ENCODE measurements around the gene USP7. TPM values are rescaled to one million over a fixed set of nuclear protein-coding genes. Genes with fewer than 3 reads are reported as not detected.
"Not testable (repeated sequence)": the region's sequence is repeated elsewhere in the genome, so short reads cannot be mapped to it uniquely, and the experiment has no call there.

USP7 gene
- total RNA-seq, 1 donor from 2014 or later = 188 TPM

- intact Hi-C loops (cut with micrococcal nuclease) = no loop called here
Measured at GRCh38 chr16:8849411-8850011, 114.2 kb downstream of the USP7 start.

DNA sequence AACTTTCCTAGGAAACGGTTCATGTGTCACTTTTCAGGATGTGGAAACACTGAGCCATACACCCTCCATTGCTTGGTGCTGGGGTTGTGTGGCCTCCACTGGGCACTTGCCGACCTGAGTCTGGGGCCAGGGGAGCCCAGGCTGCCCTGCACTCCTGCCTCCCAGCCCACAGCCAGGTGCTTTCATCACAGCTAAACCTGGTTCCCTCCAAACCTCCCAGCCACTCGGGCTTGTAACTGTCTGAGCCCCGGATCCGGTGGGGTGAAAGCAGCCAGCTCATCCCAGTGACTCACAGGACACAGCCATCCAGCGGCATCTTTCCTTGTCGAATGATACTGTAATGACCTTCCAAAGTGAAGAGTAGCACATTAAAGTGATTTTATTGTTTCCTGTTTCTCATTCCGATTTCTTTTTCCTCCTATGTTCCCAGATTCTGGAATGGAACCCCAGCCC lies 114.7 kb downstream of the USP7 start:
- Mint-ChIP-seq H3K36me3 (ENCODE audit: low read depth) (peaks cover 24% of the 10 kb centered on the region), H3K9me3 (no peaks in the 10 kb centered on the region), H3K27me3 (ENCODE audit: insufficient read depth) (no peaks in the 10 kb centered on the region), H3K4me1 (ENCODE audit: low read depth) (peaks cover 18% of the 10 kb centered on the region), H3K27ac (no peak overlapping the region), H3K4me3 (no peak overlapping the region)
- DNase-seq (ENCODE audit: low spot score) = no peak
- intact Hi-C loops (cut with micrococcal nuclease) = no loop called here

More at GRCh38 chr16:8849411-8850011, 114.2 kb downstream of the USP7 start:
- H3K27ac Mint-ChIP-seq = no peak overlapping the region
- no peaks in the 10 kb centered on the region for H3K27me3 Mint-ChIP-seq (ENCODE audit: insufficient read depth)
- H3K9me3 Mint-ChIP-seq = no peaks in the 10 kb centered on the region
- H3K4me1 Mint-ChIP-seq (ENCODE audit: low read depth) = peaks cover 18% of the 10 kb centered on the region
- H3K4me3 Mint-ChIP-seq = no peak overlapping the region
- DNase-seq (ENCODE audit: low spot score) = no peak
- H3K36me3 Mint-ChIP-seq (ENCODE audit: low read depth) = peaks cover 24% of the 10 kb centered on the region

- intact Hi-C loops (cut with micrococcal nuclease) = no loop called here
- Mint-ChIP-seq H3K27me3 (ENCODE audit: insufficient read depth) (no peaks in the 10 kb centered on the region), H3K4me1 (ENCODE audit: low read depth) (peaks cover 18% of the 10 kb centered on the region), H3K27ac (no peak overlapping the region), H3K9me3 (no peaks in the 10 kb centered on the region), H3K4me3 (no peak overlapping the region), H3K36me3 (ENCODE audit: low read depth) (peaks cover 24% of the 10 kb centered on the region)
- no peak for DNase-seq (ENCODE audit: low spot score)
Measured at GRCh38 chr16:8848231-8848938, 115.3 kb downstream of the USP7 start.

GRCh38 chr16:8847623-8848022 lies 116.1 kb downstream of the USP7 start:
- Mint-ChIP-seq H3K27me3 (ENCODE audit: insufficient read depth) (no peaks in the 10 kb centered on the region), H3K4me3 (no peak overlapping the region), H3K27ac (no peak overlapping the region), H3K9me3 (no peaks in the 10 kb centered on the region), H3K4me1 (ENCODE audit: low read depth) (peaks cover 18% of the 10 kb centered on the region), H3K36me3 (ENCODE audit: low read depth) (peaks cover 19% of the 10 kb centered on the region)
- intact Hi-C loops (cut with micrococcal nuclease) = no loop called here
- no peak for DNase-seq (ENCODE audit: low spot score)

- Mint-ChIP-seq H3K9me3 (no peaks in the 10 kb centered on the region), H3K36me3 (ENCODE audit: low read depth) (peaks cover 19% of the 10 kb centered on the region), H3K4me3 (no peak overlapping the region), H3K4me1 (ENCODE audit: low read depth) (peaks cover 18% of the 10 kb centered on the region), H3K27me3 (ENCODE audit: insufficient read depth) (no peaks in the 10 kb centered on the region), H3K27ac (no peak overlapping the region)
- intact Hi-C loops (cut with micrococcal nuclease) = no loop called here
- DNase-seq (ENCODE audit: low spot score) = no peak
Measured at GRCh38 chr16:8847145-8847544, 116.6 kb downstream of the USP7 start.

DNA sequence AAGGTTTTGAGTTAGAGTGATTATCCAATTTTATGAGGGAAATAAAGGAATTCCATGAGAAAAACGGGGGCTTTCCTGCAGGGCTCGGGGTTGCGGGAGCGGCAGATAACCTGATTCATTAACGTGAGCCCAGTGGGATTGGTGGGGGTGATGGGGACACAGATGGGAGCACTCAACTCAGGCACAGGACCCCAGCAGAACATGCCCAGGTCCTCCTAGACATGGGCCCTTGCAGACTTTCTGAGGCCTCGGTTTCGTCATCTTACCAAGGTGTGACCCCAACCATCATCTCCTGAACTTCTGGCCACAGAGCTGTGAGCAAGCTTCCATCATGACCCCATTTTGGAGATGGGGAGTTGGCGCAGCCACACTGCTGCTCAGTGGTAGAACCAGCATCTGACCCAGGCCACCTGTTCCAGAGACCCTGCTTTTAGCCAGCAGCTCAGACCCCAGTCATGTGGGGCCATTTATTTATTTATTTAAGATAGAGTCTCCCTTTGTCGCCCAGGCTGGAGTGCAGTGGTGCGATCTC lies 117.2 kb downstream of the USP7 start:
- Mint-ChIP-seq H3K9me3 (no peaks in the 10 kb centered on the region), H3K4me3 (no peak overlapping the region), H3K27me3 (ENCODE audit: insufficient read depth) (no peaks in the 10 kb centered on the region), H3K36me3 (ENCODE audit: low read depth) (peaks cover 16% of the 10 kb centered on the region), H3K27ac (no peak overlapping the region), H3K4me1 (ENCODE audit: low read depth) (peaks cover 17% of the 10 kb centered on the region)
- intact Hi-C loops (cut with micrococcal nuclease) = no loop called here
- DNase-seq (ENCODE audit: low spot score) = no peak

DNA sequence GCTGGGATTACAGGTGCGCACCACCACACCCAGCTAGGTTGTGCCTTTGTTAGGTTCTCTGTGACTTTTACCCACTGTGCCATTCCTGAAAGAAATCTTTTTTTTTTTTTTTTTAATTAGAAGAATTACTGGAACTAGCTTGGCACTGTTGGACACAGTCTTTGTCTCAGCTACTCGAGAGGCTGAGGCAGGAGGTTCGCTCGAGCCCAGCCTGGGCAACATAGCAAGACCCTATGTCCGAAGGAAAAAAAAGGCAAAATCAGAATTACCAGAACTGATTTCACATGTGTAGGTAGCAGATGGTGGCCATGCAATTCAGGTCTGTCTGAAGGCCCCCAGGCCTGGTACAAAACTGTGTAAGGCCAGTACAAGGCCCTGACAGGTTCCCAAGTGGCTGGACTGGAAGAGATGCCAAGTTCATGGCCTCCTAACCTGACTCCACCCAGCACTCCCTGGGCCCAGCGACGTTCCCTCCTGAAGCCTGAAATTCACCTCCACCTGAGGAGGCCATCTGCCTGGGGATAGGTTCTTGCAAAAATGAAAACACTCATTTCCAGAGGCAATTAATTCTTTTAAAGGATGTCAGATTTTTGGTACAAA lies 117.9 kb downstream of the USP7 start:
- Mint-ChIP-seq H3K27me3 (ENCODE audit: insufficient read depth) (no peaks in the 10 kb centered on the region), H3K4me3 (no peak overlapping the region), H3K27ac (no peak overlapping the region), H3K36me3 (ENCODE audit: low read depth) (peaks cover 13% of the 10 kb centered on the region), H3K4me1 (ENCODE audit: low read depth) (peaks cover 12% of the 10 kb centered on the region), H3K9me3 (no peaks in the 10 kb centered on the region)
- DNase-seq (ENCODE audit: low spot score) = no peak
- intact Hi-C loops (cut with micrococcal nuclease) = no loop called here

GRCh38 chr16:8843296-8843695 lies 120.4 kb downstream of the USP7 start:
- H3K9me3 Mint-ChIP-seq; intact Hi-C loops (cut with micrococcal nuclease); H3K4me1 Mint-ChIP-seq (ENCODE audit: low read depth); H3K36me3 Mint-ChIP-seq (ENCODE audit: low read depth); DNase-seq (ENCODE audit: low spot score); H3K27me3 Mint-ChIP-seq (ENCODE audit: insufficient read depth); H3K4me3 Mint-ChIP-seq; H3K27ac Mint-ChIP-seq: not testable (repeated sequence)

Other genes starting within 250 kb of the USP7 start
- gene TMEM186, start 166.3 kb downstream of the USP7 start, total RNA-seq = 16.9 and 19.0 TPM in 2 replicates
- 82.9 and 88.7 TPM in 2 replicates for gene PMM2, start 166.1 kb downstream of the USP7 start, total RNA-seq
- gene CARHSP1, start 94.9 kb downstream of the USP7 start, total RNA-seq = 79.4 and 80.5 TPM in 2 replicates
- not detected in 2 replicates for gene LITAFD, start 81.6 kb downstream of the USP7 start, total RNA-seq
- gene HAPSTR1, start 127.7 kb upstream of the USP7 start, total RNA-seq = 55.2 and 59.1 TPM in 2 replicates